HepG2 (cell line): ENCODE data around the gene CA7. TPM values are rescaled to one million over a fixed set of nuclear protein-coding genes. Genes with fewer than 3 reads are reported as not detected.

Source experiments
- CHCHD3 ChIP-seq: sonication (generic); formaldehyde crosslinking; IDR thresholded peaks from 2 replicates; pipeline ENCODE4 v1.8.0; 2022; ENCODE audit warnings: mild to moderate bottlenecking, missing genetic modification reagents, moderate library complexity
- CHD2 ChIP-seq: IDR thresholded peaks from 2 replicates; pipeline ENCODE4 v1.6.1; 2011; ENCODE audit warnings: low read depth, low read length, improper control_type of control experiment
- LCORL ChIP-seq, 2 experiments: fragments of 450-650 bp in 1 of 2; sonication (generic) in 1 of 2; formaldehyde crosslinking in 1 of 2; IDR thresholded peaks; 2 replicates each; pipeline versions ENCODE4 v1.5.0 to v1.6.1; 2017 to 2020; ENCODE audit warnings: antibody characterized with exemption in 1 of 2, missing genetic modification reagents in 1 of 2
- MEIS2 ChIP-seq: sonication (generic); formaldehyde crosslinking; IDR thresholded peaks from 2 replicates; pipeline ENCODE4 v1.9.0; 2021; ENCODE audit warnings: mild to moderate bottlenecking, missing genetic modification reagents
- PHB2 ChIP-seq: fragments of 450-650 bp; IDR thresholded peaks from 2 replicates; pipeline ENCODE4 v1.6.1; 2018; ENCODE audit not compliant: partially characterized antibody
- PLSCR1 ChIP-seq: sonication (generic); formaldehyde crosslinking; IDR thresholded peaks from 2 replicates; pipeline ENCODE4 v1.5.0; 2020; ENCODE audit warnings: missing genetic modification reagents, mild to moderate bottlenecking, borderline replicate concordance
- POGZ ChIP-seq: sonication (generic); formaldehyde crosslinking; IDR thresholded peaks from 2 replicates; pipeline ENCODE4 v1.4.0; 2020; ENCODE audit warnings: mild to moderate bottlenecking, missing genetic modification reagents
- SNAI1 ChIP-seq: sonication (generic); formaldehyde crosslinking; IDR thresholded peaks from 2 replicates; pipeline ENCODE4 v1.5.0; 2020; ENCODE audit warnings: mild to moderate bottlenecking, missing genetic modification reagents, borderline replicate concordance
- TOPORS ChIP-seq: sonication (generic); formaldehyde crosslinking; IDR thresholded peaks from 2 replicates; pipeline ENCODE4 v1.8.0; 2023; ENCODE audit warnings: mild to moderate bottlenecking, missing genetic modification reagents
- TRIM24 ChIP-seq: sonication (generic); formaldehyde crosslinking; IDR thresholded peaks from 2 replicates; pipeline ENCODE4 v1.8.0; 2022; ENCODE audit warnings: mild to moderate bottlenecking, missing genetic modification reagents
- ZBED4 ChIP-seq: sonication (generic); formaldehyde crosslinking; IDR thresholded peaks from 2 replicates; pipeline ENCODE4 v1.4.0; 2020; ENCODE audit warnings: missing genetic modification reagents, borderline replicate concordance
- ZFP41 ChIP-seq: sonication (generic); formaldehyde crosslinking; IDR thresholded peaks from 2 replicates; pipeline ENCODE4 v1.4.0; 2020; ENCODE audit warnings: mild to moderate bottlenecking, missing genetic modification reagents, borderline replicate concordance
- ZNF207 ChIP-seq: fragments of 450-650 bp; IDR thresholded peaks from 2 replicates; pipeline ENCODE4 v1.6.1; 2016; ENCODE audit warnings: antibody characterized with exemption, borderline replicate concordance
- ZNF251 ChIP-seq: sonication (generic); formaldehyde crosslinking; IDR thresholded peaks from 2 replicates; pipeline ENCODE4 v1.9.0; 2021; ENCODE audit warnings: mild to moderate bottlenecking, missing genetic modification reagents
- ZNF703 ChIP-seq: sonication (generic); formaldehyde crosslinking; IDR thresholded peaks from 2 replicates; pipeline ENCODE4 v1.5.1; 2020; ENCODE audit warnings: missing genetic modification reagents, mild to moderate bottlenecking, moderate library complexity, borderline replicate concordance
- ZNF724P ChIP-seq: sonication (generic); formaldehyde crosslinking; IDR thresholded peaks from 2 replicates; pipeline ENCODE4 v1.8.0; 2022; ENCODE audit warnings: missing genetic modification reagents, borderline replicate concordance
- ZNF749 ChIP-seq: sonication (generic); formaldehyde crosslinking; IDR thresholded peaks from 2 replicates; pipeline ENCODE4 v1.8.0; 2022; ENCODE audit warnings: mild to moderate bottlenecking, missing genetic modification reagents, moderate library complexity, borderline replicate concordance
- ZNF766 ChIP-seq: sonication (generic); formaldehyde crosslinking; IDR thresholded peaks from 2 replicates; pipeline ENCODE4 v1.5.0; 2020; ENCODE audit warnings: missing genetic modification reagents, borderline replicate concordance
- ZNF891 ChIP-seq: sonication (generic); formaldehyde crosslinking; IDR thresholded peaks from 2 replicates; pipeline ENCODE4 v1.5.0; 2020; ENCODE audit warnings: mild to moderate bottlenecking, missing genetic modification reagents
- polyA plus RNA-seq, 8 experiments: library from polyadenylated mRNA; depleted of rRNA in 3 of 8; stranded (reverse) in 7 of 8; unstranded in 1 of 8; fragments of >200 nt; fragmentation: Illumina TruSeq in 4 of 8; extraction: Trizol in 4 of 8; gene quantifications; 2 replicates each; pipeline versions ENCODE4 v1.2.1 to v1.2.3, GENCODE V29; 2011 to 2016; ENCODE audit warnings: low read depth in 4 of 8, missing spikeins in 1 of 8, mixed read lengths in 1 of 8; ENCODE audit not compliant: insufficient read depth in 1 of 8
- total RNA-seq, 5 experiments: library from RNA; depleted of rRNA; stranded (reverse); fragments of >200 nt; fragmentation: Illumina TruSeq; extraction: Trizol; gene quantifications; 2 replicates each; pipeline ENCODE4 v1.2.3, GENCODE V29; 2016; ENCODE audit warnings: low read depth in 1 of 5
- TF ChIP-seq, protein P1 (sequence below): sonication (generic); formaldehyde crosslinking; conservative IDR thresholded peaks from 2 replicates; pipeline ENCODE4 v1.4.0; 2020; ENCODE audit warnings: missing genetic modification reagents
- TF ChIP-seq, protein P2 (sequence below): sonication (generic); formaldehyde crosslinking; IDR thresholded peaks from 2 replicates; pipeline ENCODE4 v1.4.0; 2020; ENCODE audit warnings: mild to moderate bottlenecking, missing genetic modification reagents
- TF ChIP-seq, protein P3 (sequence below): IDR thresholded peaks from 2 replicates; pipeline ENCODE4 v1.6.1; 2016; ENCODE audit warnings: low read depth, borderline replicate concordance

Gene CA7
- total and polyA plus RNA-seq, 2 of the 13 experiments (the other 11 are each of a cell fraction or from before 2014, with no cell fraction given), result not detected

DNA sequence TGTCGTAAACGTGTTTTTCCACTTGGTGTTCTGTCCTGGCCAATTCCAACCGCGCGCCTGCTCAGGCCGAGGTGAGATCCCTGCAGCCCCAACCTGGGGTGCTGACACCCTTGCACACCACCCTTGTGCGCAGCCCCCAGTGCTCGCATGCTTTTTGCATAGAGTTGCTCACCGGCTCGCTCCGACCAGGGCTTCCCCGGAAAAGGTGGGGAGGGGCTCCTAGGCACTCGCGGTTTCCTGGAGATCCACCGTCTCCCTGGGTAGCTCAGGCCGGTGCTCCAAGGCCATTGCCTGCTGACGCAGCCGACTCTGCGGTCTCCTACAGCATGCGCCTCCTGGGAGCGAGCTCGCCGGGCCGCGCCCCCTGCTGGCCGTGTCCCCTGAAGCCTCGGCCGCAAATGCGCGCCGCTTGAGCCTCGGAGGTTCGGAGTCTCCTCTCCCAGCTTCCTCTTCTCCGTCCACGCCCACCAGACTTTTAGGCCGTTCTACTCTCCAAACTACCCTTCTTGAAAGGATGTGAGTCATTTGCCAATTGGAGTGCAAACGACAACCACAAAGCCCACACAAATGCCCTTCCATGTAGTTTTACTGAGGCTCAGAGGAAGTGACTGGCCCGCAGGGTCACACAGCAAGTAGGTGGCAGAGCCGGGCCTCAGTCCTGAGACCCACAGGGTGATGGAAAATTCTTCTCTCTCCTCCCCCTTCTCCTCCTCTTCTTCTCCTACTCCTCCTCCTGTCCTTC is 28.9 kb downstream of the CA7 start (continued):
- TF ChIP-seq, protein P1, sequence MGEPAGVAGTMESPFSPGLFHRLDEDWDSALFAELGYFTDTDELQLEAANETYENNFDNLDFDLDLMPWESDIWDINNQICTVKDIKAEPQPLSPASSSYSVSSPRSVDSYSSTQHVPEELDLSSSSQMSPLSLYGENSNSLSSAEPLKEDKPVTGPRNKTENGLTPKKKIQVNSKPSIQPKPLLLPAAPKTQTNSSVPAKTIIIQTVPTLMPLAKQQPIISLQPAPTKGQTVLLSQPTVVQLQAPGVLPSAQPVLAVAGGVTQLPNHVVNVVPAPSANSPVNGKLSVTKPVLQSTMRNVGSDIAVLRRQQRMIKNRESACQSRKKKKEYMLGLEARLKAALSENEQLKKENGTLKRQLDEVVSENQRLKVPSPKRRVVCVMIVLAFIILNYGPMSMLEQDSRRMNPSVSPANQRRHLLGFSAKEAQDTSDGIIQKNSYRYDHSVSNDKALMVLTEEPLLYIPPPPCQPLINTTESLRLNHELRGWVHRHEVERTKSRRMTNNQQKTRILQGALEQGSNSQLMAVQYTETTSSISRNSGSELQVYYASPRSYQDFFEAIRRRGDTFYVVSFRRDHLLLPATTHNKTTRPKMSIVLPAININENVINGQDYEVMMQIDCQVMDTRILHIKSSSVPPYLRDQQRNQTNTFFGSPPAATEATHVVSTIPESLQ (CRISPR knock-in tag), result no peak
- TF ChIP-seq ZFP41 (no peak), LCORL (IDR thresholded peaks at IDR 0.05) (no peak), LCORL (CRISPR knock-in tag; IDR thresholded peaks at IDR 0.05) (peak; percentile 81), PHB2 (no peak), ZNF703 (CRISPR knock-in tag) (no peak), TOPORS (CRISPR knock-in tag) (0 out of 2 replicates have a peak, but pooled peaks have one; percentile 71), ZNF207 (no peak), ZNF251 (0 out of 2 replicates have a peak, but pooled peaks have one; percentile 14), PLSCR1 (no peak), ZNF891 (peak; percentile 94), POGZ (CRISPR knock-in tag) (peak; percentile 79), ZNF766 (CRISPR knock-in tag) (no peak), TRIM24 (no peak), CHCHD3 (CRISPR knock-in tag) (no peak; the same call in 1 of the 2 replicates), SNAI1 (no peak), ZNF749 (CRISPR knock-in tag) (peak; percentile 81; the same call in 1 of the 2 replicates), ZNF724P (peak; percentile 34; the same call in 1 of the 2 replicates), MEIS2 (CRISPR knock-in tag) (peak; percentile 85; the same call in 1 of the 2 replicates), CHD2 (no peak), ZBED4 (CRISPR knock-in tag) (peak; percentile 98)
- TF ChIP-seq, protein P2, sequence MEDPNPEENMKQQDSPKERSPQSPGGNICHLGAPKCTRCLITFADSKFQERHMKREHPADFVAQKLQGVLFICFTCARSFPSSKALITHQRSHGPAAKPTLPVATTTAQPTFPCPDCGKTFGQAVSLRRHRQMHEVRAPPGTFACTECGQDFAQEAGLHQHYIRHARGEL (CRISPR knock-in tag), result 0 out of 2 replicates have a peak, but pooled peaks have one; percentile 37
- TF ChIP-seq, protein P3, sequence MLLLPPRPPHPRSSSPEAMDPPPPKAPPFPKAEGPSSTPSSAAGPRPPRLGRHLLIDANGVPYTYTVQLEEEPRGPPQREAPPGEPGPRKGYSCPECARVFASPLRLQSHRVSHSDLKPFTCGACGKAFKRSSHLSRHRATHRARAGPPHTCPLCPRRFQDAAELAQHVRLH (CRISPR knock-in tag), result peak; percentile 60; the same call in 1 of the 2 replicates
